SK-N-SH treated with all-trans-retinoic acid at 6 μM for 48 hours (cell line): Measurements from ENCODE around the gene CLIC2.

Experiments used
- ATAC-seq: fragments of 200-7000 bp; cut with Tn5 transposase; 3 replicates; pipeline ENCODE4 v1.9.1; 2020; ENCODE audit warnings: mild to moderate bottlenecking, moderate library complexity
- ARNTL ChIP-seq: fragments of 450-650 bp; formaldehyde crosslinking; IDR thresholded peaks from 2 replicates; pipeline ENCODE4 v1.5.0; 2020; ENCODE audit warnings: low read depth, mild to moderate bottlenecking, moderate library complexity, borderline replicate concordance
- BACH2 ChIP-seq: fragments of 250-450 bp; sonication (Bioruptor Pico); IDR thresholded peaks from 2 replicates; pipeline ENCODE4 v1.9.0; 2021; ENCODE audit warnings: mild to moderate bottlenecking, borderline replicate concordance
- CSDC2 ChIP-seq: fragments of 250-450 bp; sonication (Bioruptor Pico); IDR thresholded peaks from 2 replicates; pipeline ENCODE4 v1.5.0; 2020; ENCODE audit warnings: mild to moderate bottlenecking, moderate library complexity
- ESRRG ChIP-seq: fragments of 250-450 bp; sonication (Bioruptor Pico); IDR thresholded peaks from 2 replicates; pipeline ENCODE4 v1.6.1; 2021; ENCODE audit warnings: mild to moderate bottlenecking
- GLIS3 ChIP-seq: fragments of 250-450 bp; sonication (Bioruptor Pico); IDR thresholded peaks from 2 replicates; pipeline ENCODE4 v1.5.0; 2020; ENCODE audit warnings: mild to moderate bottlenecking, moderate library complexity
- ISL1 ChIP-seq: fragments of 250-450 bp; sonication (Bioruptor Pico); IDR thresholded peaks from 2 replicates; pipeline ENCODE4 v2.1.2; 2022; ENCODE audit warnings: mild to moderate bottlenecking, moderate library complexity
- OSR1 ChIP-seq: fragments of 250-450 bp; sonication (Bioruptor Pico); IDR thresholded peaks from 2 replicates; pipeline ENCODE4 v1.8.0; 2022; ENCODE audit warnings: moderate library complexity, mild to moderate bottlenecking, inconsistent platforms
- PPARA ChIP-seq: fragments of 250-450 bp; sonication (Bioruptor Pico); IDR thresholded peaks from 2 replicates; pipeline ENCODE4 v1.5.0; 2020; ENCODE audit warnings: mild to moderate bottlenecking, borderline replicate concordance
- RARB ChIP-seq: fragments of 250-450 bp; sonication (Bioruptor Pico); IDR thresholded peaks from 2 replicates; pipeline ENCODE4 v1.8.0; 2021; ENCODE audit warnings: mild to moderate bottlenecking, moderate library complexity
- SNAI2 ChIP-seq: fragments of 250-450 bp; sonication (Bioruptor Pico); IDR thresholded peaks from 2 replicates; pipeline ENCODE4 v1.5.0; 2020; ENCODE audit warnings: mild to moderate bottlenecking, moderate library complexity
- TCF4 ChIP-seq: fragments of 250-450 bp; sonication (Bioruptor Pico); IDR thresholded peaks from 2 replicates; pipeline ENCODE4 v1.8.0; 2021; ENCODE audit warnings: mild to moderate bottlenecking, moderate library complexity, borderline replicate concordance
- TOX ChIP-seq: fragments of 250-450 bp; sonication (Bioruptor Pico); IDR thresholded peaks from 2 replicates; pipeline ENCODE4 v1.8.0; 2021; ENCODE audit warnings: mild to moderate bottlenecking, moderate library complexity, borderline replicate concordance
- ZFP3 ChIP-seq: fragments of 250-450 bp; sonication (Bioruptor Pico); IDR thresholded peaks from 2 replicates; pipeline ENCODE4 v1.5.0; 2020; ENCODE audit warnings: mild to moderate bottlenecking, moderate library complexity
- ZNF565 ChIP-seq: fragments of 450-650 bp; formaldehyde crosslinking; conservative IDR thresholded peaks from 2 replicates; pipeline ENCODE4 v1.5.0; 2020; ENCODE audit warnings: low read depth, mild to moderate bottlenecking, moderate library complexity
- ZNF70 ChIP-seq: fragments of 450-650 bp; formaldehyde crosslinking; IDR thresholded peaks from 2 replicates; pipeline ENCODE4 v1.5.0; 2020; ENCODE audit warnings: mild to moderate bottlenecking, moderate library complexity
- ZNF8 ChIP-seq: fragments of 450-650 bp; formaldehyde crosslinking; IDR thresholded peaks from 2 replicates; pipeline ENCODE4 v1.5.0; 2020; ENCODE audit warnings: mild to moderate bottlenecking, moderate library complexity
- TF ChIP-seq, protein P1 (sequence below): fragments of 250-450 bp; sonication (Bioruptor Pico); IDR thresholded peaks from 2 replicates; pipeline ENCODE4 v1.5.0; 2020; ENCODE audit warnings: mild to moderate bottlenecking, moderate library complexity
- TF ChIP-seq, protein P2 (sequence below): fragments of 250-450 bp; sonication (Bioruptor Pico); IDR thresholded peaks from 2 replicates; pipeline ENCODE4 v1.8.0; 2020; ENCODE audit warnings: mild to moderate bottlenecking, moderate library complexity, borderline replicate concordance
- TF ChIP-seq, protein P3 (sequence below): fragments of 250-450 bp; sonication (Bioruptor Pico); IDR thresholded peaks from 2 replicates; pipeline ENCODE4 v1.5.1; 2020; ENCODE audit warnings: low read depth, mild to moderate bottlenecking, moderate library complexity
- TF ChIP-seq, protein P4 (sequence below): fragments of 250-450 bp; sonication (Bioruptor Pico); IDR thresholded peaks from 2 replicates; pipeline ENCODE4 v1.8.0; 2021; ENCODE audit warnings: low read depth, mild to moderate bottlenecking, moderate library complexity, borderline replicate concordance
- TF ChIP-seq, protein P5 (sequence below): fragments of 250-450 bp; sonication (Bioruptor Pico); IDR thresholded peaks from 2 replicates; pipeline ENCODE4 v1.5.1; 2021; ENCODE audit warnings: mild to moderate bottlenecking, moderate library complexity

CLIC2 gene

DNA sequence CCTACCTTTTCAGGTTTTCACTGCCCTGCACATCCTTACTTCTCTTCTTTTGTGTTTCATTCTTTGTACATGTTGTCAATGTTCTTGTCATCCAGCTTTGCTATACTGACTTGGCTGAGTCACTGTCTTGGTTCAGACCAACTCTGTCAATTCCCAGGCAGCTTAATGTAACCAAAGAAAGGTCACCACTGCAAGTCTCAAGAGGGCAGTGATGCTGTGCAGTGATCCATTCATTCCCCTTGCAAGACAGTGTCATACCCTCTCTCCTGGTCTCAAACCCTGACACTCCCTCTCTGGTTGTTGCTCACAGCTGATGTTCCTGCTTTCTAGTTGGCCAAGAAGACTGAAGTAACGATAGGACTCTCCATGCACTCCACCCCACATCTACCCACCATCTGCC, 87.7 kb downstream of the CLIC2 start:
- TF ChIP-seq BACH2 (CRISPR knock-in tag): no peak
- no peak for TF ChIP-seq CSDC2 (CRISPR knock-in tag)
- TF ChIP-seq ESRRG: no peak
- no peak for TF ChIP-seq RARB
- no peak for TF ChIP-seq ZNF70 (CRISPR knock-in tag)
- TF ChIP-seq, protein P1, sequence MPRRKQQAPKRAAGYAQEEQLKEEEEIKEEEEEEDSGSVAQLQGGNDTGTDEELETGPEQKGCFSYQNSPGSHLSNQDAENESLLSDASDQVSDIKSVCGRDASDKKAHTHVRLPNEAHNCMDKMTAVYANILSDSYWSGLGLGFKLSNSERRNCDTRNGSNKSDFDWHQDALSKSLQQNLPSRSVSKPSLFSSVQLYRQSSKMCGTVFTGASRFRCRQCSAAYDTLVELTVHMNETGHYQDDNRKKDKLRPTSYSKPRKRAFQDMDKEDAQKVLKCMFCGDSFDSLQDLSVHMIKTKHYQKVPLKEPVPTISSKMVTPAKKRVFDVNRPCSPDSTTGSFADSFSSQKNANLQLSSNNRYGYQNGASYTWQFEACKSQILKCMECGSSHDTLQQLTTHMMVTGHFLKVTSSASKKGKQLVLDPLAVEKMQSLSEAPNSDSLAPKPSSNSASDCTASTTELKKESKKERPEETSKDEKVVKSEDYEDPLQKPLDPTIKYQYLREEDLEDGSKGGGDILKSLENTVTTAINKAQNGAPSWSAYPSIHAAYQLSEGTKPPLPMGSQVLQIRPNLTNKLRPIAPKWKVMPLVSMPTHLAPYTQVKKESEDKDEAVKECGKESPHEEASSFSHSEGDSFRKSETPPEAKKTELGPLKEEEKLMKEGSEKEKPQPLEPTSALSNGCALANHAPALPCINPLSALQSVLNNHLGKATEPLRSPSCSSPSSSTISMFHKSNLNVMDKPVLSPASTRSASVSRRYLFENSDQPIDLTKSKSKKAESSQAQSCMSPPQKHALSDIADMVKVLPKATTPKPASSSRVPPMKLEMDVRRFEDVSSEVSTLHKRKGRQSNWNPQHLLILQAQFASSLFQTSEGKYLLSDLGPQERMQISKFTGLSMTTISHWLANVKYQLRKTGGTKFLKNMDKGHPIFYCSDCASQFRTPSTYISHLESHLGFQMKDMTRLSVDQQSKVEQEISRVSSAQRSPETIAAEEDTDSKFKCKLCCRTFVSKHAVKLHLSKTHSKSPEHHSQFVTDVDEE (CRISPR knock-in tag): no peak
- TF ChIP-seq, protein P2, sequence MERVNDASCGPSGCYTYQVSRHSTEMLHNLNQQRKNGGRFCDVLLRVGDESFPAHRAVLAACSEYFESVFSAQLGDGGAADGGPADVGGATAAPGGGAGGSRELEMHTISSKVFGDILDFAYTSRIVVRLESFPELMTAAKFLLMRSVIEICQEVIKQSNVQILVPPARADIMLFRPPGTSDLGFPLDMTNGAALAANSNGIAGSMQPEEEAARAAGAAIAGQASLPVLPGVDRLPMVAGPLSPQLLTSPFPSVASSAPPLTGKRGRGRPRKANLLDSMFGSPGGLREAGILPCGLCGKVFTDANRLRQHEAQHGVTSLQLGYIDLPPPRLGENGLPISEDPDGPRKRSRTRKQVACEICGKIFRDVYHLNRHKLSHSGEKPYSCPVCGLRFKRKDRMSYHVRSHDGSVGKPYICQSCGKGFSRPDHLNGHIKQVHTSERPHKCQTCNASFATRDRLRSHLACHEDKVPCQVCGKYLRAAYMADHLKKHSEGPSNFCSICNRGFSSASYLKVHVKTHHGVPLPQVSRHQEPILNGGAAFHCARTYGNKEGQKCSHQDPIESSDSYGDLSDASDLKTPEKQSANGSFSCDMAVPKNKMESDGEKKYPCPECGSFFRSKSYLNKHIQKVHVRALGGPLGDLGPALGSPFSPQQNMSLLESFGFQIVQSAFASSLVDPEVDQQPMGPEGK (CRISPR knock-in tag): no peak
- no peak for TF ChIP-seq ZNF565 (CRISPR knock-in tag)
- TF ChIP-seq ZNF8: no peak
- TF ChIP-seq ISL1 (CRISPR knock-in tag): no peak
- TF ChIP-seq PPARA (CRISPR knock-in tag): no peak
- no peak for TF ChIP-seq SNAI2 (CRISPR knock-in tag)
- TF ChIP-seq GLIS3 (CRISPR knock-in tag): no peak
- no peak for TF ChIP-seq TOX (CRISPR knock-in tag)
- no peak for TF ChIP-seq TCF4
- no peak for TF ChIP-seq ARNTL
- no peak for ATAC-seq

DNA sequence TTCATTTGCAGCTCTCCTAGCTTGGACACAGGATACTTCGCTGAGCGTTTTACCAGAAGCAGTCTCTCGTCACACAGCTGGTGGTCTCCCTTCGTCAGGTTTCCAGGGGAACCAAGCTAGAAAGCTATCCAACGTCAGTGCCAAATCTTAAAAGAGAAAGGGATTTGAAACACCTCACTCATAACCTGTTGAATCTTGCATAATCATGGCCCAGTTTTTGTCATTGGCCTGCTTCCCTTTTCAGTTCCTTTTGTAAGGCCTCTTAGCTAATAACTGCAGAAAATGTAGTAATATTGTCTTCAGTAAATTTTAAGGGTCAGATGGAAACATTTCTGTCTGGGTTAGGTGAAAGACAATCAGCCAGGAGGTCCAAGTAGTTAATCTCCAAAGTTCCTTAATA, 92.1 kb downstream of the CLIC2 start:
- no peak for ATAC-seq
- TF ChIP-seq, protein P3, sequence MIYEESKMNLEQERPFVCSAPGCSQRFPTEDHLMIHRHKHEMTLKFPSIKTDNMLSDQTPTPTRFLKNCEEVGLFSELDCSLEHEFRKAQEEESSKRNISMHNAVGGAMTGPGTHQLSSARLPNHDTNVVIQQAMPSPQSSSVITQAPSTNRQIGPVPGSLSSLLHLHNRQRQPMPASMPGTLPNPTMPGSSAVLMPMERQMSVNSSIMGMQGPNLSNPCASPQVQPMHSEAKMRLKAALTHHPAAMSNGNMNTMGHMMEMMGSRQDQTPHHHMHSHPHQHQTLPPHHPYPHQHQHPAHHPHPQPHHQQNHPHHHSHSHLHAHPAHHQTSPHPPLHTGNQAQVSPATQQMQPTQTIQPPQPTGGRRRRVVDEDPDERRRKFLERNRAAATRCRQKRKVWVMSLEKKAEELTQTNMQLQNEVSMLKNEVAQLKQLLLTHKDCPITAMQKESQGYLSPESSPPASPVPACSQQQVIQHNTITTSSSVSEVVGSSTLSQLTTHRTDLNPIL: no peak

DNA sequence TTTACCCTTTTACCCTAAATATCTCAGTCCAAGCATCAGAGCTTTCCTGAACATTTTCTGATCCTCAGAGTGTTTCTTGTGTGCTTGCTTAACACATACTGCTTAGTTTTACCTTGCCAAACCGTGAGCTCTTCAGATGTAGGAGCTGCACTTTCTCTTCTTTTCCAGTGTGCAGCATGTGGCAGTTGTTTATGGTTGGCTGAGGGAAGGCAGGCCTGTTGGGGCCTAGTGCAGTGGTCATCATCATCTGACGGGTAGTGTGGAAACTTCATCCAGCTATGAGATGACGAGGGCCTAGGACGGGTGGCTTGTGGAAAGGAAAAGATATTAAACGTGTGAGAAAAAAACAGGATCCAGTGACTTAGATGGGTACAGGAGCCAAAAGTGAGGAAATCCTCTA, 96.7 kb downstream of the CLIC2 start:
- TF ChIP-seq BACH2 (CRISPR knock-in tag) (no peak), ZNF565 (CRISPR knock-in tag) (no peak), ESRRG (no peak), TCF4 (no peak), ZNF8 (no peak)
- TF ChIP-seq, protein P1 (CRISPR knock-in tag): no peak
- no peak for ATAC-seq

DNA sequence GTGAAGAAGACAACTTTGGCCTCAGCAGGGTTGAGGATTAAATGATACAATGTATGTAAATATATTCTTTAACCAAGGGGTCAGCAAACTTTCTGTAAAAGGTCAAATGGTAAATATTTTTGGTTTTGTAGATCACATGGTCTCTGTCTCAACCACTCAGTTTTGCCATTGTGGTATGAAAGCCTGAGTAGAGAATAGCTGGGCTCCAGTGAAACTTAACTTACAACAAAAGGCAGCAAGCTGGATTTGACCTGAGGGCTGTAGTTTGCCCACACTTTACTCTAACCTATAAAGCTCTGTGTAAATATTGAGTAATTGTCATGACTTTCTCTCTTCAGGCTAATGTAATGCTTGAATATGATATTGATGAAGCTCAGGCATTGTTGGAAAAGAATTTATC, 98.5 kb downstream of the CLIC2 start:
- TF ChIP-seq ARNTL (no peak), TOX (CRISPR knock-in tag) (no peak), PPARA (CRISPR knock-in tag) (no peak), ZFP3 (CRISPR knock-in tag) (no peak), ZNF565 (CRISPR knock-in tag) (no peak), ESRRG (no peak), OSR1 (CRISPR knock-in tag) (no peak), CSDC2 (CRISPR knock-in tag) (no peak), GLIS3 (CRISPR knock-in tag) (no peak), ISL1 (CRISPR knock-in tag) (no peak), ZNF8 (no peak), SNAI2 (CRISPR knock-in tag) (no peak)
- TF ChIP-seq, protein P2 (CRISPR knock-in tag): no peak
- TF ChIP-seq, protein P4, sequence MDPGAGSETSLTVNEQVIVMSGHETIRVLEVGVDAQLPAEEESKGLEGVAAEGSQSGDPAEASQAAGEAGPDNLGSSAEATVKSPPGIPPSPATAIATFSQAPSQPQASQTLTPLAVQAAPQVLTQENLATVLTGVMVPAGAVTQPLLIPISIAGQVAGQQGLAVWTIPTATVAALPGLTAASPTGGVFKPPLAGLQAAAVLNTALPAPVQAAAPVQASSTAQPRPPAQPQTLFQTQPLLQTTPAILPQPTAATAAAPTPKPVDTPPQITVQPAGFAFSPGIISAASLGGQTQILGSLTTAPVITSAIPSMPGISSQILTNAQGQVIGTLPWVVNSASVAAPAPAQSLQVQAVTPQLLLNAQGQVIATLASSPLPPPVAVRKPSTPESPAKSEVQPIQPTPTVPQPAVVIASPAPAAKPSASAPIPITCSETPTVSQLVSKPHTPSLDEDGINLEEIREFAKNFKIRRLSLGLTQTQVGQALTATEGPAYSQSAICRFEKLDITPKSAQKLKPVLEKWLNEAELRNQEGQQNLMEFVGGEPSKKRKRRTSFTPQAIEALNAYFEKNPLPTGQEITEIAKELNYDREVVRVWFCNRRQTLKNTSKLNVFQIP: no peak
- TF ChIP-seq, protein P5, sequence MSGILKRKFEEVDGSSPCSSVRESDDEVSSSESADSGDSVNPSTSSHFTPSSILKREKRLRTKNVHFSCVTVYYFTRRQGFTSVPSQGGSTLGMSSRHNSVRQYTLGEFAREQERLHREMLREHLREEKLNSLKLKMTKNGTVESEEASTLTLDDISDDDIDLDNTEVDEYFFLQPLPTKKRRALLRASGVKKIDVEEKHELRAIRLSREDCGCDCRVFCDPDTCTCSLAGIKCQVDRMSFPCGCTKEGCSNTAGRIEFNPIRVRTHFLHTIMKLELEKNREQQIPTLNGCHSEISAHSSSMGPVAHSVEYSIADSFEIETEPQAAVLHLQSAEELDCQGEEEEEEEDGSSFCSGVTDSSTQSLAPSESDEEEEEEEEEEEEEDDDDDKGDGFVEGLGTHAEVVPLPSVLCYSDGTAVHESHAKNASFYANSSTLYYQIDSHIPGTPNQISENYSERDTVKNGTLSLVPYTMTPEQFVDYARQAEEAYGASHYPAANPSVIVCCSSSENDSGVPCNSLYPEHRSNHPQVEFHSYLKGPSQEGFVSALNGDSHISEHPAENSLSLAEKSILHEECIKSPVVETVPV (CRISPR knock-in tag): no peak
- ATAC-seq: no peak
